HG02973 (cell line): ENCODE data around the gene WDR86.

Source experiments
- ATAC-seq: cut with Tn5 transposase; IDR thresholded peaks from one replicate; pipeline ENCODE4 v1.9.1; 2021; ENCODE audit warnings: moderate library complexity; ENCODE audit not compliant: unreplicated experiment

The WDR86 gene

GRCh38 chr7:151409667-151410404 is at the start of gene WDR86:
Gene WDR86, minus strand, starts transcription at chr7:151410038. Its CDS starts 449 bp downstream, at chr7:151409589.
- no peak for ATAC-seq

DNA sequence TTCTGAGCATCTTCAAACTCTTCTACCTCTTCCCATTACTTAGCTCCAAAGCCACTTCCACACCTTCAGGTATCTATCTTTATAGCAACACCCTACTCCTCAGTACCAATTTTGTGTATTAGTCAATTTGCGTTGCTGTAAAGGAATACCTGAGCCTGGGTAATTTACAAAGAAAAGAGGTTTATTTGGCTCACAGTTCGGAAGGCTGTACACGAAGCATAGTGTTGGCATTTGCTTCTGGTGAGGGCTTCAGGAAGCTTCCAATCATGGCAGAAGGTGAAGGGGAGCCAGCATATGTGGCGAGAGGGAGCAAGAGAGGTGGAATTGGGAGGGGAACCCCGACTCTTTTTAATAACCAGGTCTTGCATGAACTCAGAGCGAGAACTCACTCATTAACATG is 47.7 kb upstream of the WDR86 start:
- no peak for ATAC-seq

GRCh38 chr7:151456782-151457181 is 46.9 kb upstream of the WDR86 start:
- ATAC-seq = no peak

- no peak for ATAC-seq
These were observed 46.4 kb upstream of the WDR86 start for GRCh38 chr7:151456276-151456675.

DNA sequence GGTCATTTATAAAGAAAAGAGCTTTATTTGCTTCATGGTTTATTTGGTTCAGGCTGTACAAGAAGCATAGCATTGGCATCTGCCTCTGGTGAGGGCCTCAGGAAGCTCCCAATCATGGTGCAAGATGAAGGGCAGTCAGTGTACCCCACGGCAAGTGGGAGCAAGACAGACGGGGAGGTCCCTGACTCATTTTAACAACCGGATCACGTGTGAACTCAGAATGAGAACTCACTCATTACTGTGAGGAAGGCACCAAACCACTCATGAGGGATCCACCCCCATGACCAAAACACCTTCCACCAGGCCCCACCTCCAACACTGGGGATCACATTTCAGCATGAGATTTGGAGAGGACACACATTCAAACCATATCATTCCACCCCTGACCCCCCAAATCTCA is 45.9 kb upstream of the WDR86 start:
- ATAC-seq = no peak

DNA sequence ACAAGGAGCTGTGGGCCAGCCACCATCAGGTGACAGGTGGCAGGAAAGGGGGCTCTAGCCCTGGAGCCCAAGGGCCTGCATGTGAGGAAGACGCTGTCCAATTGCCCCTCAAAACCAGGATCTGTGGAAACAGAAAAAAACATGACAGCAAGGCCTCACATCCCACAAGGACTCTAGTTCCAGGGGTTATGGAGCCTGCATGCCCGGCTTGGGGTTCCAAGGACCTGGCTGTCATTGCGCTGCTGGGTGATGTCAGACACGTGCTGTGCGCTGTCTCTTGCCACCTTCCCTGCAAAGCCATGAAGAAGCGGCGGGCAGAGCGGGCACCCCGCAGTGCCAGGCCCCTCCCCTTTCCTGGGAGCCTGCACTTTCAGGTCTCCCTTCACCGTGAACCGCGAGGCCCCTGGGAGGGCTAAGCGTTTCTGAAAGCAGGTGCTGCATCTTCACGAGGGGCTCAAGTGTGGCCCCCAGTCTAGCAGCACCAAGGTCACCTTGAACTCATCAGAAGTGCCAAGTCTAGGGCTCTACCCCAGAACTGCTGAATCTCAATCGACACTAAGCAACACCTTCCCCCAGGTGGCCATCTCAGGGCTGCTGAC is 45.2 kb upstream of the WDR86 start:
- ATAC-seq = no peak

GRCh38 chr7:151454305-151454704 is 44.5 kb upstream of the WDR86 start:
- ATAC-seq = no peak

DNA sequence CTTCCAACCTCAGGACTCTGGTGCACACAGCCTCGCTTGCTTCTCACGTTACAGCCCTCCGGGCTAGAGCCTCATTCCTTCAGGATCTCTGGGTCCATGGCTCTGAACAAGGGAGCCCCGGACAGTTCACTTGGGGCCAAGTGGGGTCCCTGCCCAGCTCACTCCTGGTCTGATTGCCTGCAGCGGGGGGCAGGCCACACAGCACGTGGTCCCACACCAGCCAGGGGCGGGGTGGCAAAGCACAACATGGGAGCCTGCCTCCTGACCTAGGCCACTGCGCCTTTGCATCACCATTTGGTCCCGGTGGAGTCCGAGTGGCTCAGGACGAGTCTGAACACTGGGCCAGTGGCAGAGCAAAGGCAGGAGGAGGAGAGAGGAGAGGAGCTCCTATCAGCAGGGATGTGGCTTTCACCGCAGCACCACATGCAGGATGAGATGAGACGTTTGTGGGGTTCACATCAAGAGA is 43.5 kb upstream of the WDR86 start:
- ATAC-seq = no peak

DNA sequence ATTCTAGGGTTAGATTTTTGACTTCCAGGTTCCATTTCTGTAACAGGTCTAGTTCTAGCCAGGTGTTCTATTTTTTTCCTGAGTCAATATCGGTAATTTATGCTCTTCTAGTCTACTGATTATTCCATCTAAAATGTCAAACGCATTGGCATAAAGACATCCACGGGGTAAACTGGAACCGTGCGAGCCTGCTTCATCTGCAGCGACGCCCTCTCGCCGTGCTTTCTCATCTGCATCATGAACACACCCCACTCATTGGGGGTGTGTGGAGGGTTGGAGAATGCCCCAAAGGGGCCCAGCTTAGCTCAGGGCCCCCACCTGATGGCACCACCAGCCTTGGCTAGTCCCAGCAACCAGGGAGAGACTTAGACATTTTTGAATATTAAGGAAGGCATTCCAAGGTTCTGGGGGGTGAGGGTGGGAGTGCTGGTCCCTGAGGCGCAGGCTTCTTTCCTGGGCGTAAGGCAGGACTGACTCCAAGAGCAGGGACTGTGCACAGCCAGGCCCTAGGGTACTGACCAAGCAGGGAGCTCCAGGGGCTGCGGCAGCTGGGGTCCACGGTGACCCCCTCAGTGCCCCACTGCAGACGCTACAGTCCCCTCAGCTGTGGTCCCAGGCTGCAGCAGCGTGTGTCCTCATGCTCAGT is 43.0 kb upstream of the WDR86 start:
- ATAC-seq = no peak

DNA sequence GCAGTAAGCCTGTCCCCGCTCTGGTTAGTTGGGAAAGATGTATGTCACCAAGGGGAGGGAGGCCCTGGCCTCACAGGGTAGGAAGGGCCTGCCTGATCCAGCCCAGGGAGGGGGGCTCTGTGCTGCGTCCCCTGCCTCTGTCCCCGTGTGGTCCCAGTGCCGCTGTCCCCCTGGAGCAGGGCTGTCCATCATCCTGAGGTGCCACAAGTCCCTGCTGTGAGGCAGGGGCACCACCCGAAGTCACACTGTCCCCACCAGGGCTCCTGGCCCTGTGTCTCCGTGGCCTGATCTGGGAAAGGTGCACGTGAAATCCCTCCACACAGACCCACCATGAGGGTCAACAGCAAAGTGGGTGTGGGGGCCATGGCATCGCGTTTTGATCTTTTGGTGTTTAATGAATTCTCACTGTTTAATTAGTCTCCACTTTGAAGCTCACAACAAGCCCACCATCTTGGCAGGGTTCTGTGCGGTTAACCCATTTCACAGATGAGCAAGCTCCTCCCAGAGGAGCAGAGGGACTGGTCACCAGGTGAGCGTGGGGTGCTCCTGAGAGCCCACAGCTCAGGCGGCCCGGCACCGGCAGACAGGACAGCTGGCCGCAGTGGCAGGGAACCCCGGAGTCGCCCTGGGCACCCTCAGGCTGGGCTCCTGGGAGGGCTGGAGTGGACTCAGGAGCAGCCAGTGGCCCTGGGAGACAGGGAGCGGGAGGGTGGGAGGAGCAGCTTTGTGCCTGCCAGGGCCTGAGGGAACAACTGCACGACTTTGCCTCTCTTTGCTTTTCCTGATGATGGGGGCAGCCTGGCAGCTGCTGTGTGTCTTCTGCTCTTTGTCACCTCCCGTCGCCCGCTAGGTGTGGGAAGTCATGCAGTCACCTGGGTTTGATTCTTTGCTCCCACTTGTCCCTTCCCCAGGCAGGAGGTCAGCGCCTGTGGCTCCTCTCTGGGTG is 42.1 kb upstream of the WDR86 start:
- ATAC-seq = no peak

DNA sequence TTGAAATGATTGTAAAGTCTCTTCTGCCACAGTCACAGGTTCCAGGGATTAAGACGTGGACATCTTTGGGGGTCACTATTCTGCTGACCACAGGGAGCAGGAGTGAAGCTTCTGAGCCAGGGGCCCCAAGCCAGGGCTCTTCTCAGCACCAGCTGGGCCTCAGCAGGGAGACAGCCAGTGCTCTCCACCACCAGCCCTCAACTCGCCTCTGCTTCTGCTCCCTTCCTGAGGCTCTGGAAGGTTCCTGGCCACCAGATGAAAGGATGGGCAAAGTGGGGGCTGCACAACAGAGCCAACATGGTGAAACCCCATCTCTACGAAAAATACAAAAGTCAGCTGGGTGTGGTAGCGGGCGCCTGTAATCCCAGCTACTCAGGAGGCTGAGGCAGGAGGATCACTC is 41.3 kb upstream of the WDR86 start:
- no peak for ATAC-seq

DNA sequence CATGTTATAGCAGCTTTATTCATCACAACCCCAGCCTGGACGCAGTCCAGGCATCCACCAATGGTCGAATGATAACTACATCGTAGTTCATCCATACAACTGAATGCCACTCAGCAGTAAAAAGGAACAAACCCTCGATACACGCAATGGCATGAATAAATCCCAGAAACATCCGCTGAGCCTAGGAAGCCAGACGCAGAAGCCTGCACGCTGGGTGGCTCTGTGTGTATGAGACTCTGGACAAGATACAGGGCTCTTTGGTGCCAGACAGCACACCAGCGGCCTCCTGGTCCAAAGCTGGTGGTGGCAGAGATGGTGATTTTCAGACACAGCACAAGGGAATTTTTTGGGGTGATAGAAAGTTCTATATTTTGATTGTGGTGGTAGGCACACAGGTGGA is 40.2 kb upstream of the WDR86 start:
- ATAC-seq = no peak

DNA sequence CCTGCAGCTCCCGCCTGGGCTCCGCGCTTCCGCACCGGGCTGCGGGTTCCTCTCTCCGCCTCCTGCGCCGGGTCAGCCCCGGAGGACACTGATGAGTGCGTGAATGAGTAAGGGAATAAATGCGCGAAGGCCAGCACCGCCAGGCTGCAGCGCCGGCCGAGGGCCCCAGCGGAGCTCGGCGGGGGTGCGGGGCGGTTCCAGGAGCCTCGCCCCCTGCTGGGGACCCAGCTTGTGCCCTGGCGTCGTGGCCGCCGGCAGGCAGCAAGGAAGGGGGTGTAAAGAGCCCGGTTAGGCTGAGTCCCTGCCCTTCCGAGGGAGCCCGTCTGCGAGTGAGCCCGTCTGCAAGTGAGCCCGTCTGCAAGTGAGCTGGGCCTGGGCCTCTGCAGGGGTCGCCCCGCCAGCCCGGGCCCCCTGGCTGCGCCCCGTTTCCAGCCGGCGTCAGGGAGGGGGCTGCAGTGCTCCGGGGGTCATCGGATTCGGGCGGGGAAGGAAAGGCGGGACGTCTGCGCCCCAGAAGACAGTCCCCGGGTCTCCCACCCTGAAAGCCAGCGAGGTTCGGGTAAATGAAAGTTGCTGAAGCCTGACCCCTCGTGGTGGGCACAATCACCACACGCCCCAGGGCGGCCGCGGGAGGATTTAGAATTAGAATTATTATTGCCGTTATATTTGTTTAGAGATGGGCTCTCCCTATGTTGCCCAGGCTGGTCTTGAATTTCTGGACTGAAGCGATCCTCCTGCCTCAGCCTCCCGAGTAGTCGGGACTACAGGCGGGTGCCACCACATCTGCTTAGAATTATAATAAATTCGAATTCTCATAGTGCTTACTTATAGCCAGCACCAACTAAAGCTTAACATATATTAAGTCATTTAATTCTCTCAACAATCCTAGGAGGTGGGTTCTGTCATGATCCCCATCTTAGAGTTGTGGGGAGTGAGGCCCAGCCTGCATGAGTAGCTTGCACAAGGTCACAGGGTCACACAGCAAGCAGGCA is 38.7 kb upstream of the WDR86 start:
- ATAC-seq = peak; percentile 62

DNA sequence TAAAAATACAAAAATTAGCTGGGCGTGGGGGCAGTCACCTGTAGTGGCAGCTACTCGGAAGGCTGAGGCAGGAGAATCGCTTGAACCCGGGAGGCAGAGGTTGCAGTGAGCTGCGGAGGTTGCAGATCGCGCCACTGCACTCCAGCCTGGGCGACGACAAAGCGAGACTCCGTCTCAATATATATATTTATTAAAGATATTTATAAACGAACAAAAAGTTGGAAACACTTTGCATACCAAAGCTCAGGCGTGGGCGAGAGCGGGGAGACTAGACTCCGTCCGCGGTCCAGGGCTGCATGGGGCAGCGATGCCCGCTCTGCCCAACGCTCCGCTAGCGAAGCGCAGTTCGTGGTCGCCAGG is 38.0 kb upstream of the WDR86 start:
- ATAC-seq = no peak

GRCh38 chr7:151447312-151447711 is 37.5 kb upstream of the WDR86 start:
- ATAC-seq = no peak

GRCh38 chr7:151446412-151446811 is 36.6 kb upstream of the WDR86 start:
- no peak for ATAC-seq

GRCh38 chr7:151444632-151445031 is 34.8 kb upstream of the WDR86 start:
- no peak for ATAC-seq

- ATAC-seq = no peak
These were observed 33.1 kb upstream of the WDR86 start for GRCh38 chr7:151442776-151443496.

- no peak for ATAC-seq
These were observed 31.1 kb upstream of the WDR86 start for GRCh38 chr7:151440799-151441445.
